EH (cell line): ENCODE data around the gene MTA2.
"Not testable (repeated sequence)": the region's sequence is repeated elsewhere in the genome, so short reads cannot be mapped to it uniquely, and the experiment has no call there.

ENCODE experiments used
- DNase-seq: peaks from one replicate; pipeline ENCODE4 v3.0.0-alpha.2; 2015; ENCODE audit warnings: low read depth

Gene MTA2

DNA sequence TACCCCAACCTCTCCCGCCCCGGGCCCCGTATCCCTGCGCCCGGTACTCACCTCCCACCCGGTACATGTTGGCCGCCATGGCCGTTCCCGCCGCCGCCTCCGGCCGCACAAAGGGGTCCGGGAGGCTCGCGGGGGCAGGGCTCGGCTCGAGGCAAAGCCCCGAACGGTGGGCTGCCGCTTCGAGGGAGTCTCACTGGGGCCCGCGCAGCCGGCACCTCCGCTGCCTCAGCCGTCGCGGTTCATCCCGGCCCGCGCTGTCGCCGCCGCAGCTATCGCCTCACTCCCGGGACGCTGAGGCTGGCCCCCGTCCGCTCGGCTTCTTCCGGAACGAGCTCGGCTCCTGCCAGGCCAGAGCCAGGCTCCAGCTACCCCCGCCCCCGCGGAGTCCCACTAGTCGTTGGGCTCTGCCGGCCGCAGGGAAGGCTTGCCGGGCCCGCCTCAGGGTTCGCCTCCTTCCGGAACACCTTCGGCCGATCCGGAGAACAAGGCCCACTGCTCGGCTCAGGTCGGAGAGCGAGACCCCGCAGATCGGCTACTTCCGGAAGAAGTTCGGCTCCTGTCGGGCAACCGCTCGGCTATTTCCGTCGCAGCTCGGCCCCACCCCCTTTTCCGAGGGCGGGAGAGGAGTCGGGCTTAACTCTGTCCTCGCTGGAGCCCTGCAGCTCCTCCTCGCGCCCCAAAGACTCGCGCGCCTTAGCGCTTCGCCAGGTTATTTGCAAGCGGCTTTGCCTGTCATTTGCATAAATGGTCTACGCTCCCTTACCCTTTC, at the start of gene MTA2:
Gene MTA2 (minus strand): TSS at position 494 of the 769 bp plus-strand sequence. CDS start 415 bp downstream, at position 79.
- DNase-seq = peak; percentile 98

DNA sequence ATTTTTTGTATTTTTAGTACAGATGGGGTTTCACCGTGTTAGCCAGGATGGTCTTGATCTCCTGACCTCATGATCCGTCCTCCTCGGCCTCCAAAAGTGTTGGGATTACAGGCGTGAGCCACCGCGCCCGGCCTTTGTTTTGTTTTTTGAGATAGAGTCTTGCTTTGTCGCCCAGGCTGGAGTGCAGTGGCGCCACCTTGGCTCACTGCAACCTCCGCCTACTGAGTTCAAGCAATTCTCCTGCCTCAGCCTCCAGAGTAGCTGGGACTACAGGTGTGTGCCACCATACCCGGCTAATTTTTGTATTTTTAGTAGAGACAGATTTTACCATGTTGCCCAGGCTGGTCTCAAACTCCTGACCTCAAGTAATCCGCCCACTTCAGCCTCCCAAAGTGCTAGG, 48.6 kb upstream of the MTA2 start:
- DNase-seq = not testable (repeated sequence)

DNA sequence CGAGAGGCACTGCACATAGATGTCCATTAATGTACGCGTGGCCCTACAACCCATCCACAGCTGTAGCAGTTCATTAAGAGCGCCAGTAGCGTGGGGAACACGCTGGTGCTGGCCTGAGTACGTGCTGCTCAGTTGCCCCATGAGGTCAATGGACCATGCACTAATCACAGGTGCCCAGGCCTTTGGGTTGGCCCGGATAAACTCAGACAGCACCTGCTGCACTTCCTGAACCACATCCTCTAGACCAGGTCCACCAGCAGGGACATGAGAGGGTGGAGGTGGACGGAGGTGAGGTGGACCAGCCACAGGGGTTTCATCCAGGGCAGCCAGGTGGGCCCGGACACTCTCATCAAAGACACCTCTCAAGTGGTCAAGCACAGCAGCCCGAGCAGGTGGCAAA, 47.8 kb upstream of the MTA2 start:
- no peak for DNase-seq

DNA sequence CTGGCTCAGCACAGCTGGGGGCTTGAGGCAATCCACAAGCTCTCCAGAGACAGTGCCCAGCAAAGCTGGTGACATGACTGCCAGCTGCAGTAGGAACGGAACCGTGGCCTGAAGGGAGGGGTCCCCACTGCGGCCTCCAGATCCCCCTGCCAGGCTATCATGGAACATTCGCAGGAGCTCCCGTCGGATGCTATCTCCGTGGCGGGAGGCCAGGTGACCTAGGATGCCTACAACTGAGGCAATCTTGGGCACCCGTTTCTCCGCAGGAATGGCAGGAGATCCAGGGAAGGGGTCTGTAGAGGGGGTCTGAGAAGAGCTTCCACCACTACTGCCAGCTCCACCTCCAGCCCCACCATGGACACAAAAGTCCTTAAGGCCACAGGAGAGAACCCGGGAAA, 47.3 kb upstream of the MTA2 start:
- DNase-seq = no peak

DNA sequence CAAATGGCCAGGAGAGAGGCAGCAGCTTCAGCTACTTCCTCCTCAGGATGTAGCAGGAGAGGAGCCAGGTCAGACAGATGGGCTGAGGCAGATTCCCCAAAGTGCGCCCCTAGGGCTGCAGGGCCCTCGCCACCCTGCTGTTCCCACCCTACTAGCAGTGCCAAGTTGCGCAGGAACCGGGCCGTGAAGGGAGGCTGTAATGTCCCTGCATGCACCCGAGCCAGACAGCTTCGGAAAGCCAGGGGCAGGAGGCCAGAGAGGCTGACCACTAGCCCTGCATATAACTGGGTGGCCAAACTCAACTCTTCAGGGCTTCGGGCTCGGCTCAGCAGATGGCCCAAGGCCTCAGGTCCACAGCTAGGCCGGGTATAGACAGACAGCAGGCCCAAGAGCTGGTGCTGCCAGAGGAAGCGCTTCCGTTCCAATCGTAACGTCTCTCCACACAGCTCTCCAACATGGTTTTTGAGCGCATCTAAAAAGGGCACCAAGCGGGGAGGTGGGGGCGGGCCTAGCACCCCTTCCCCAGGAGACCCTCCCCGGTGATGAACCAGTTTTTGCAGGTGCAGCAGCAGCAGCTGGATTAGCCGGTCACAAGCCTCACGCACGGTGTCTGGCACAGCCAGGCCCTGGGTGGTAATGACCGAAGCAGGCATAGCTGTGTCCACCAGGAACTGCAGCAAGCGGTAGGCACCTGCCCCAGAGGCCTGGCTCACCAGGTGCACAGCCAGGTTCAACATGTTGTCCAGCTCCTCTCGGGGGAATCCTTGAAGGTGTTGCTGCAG, 46.7 kb upstream of the MTA2 start:
- DNase-seq = no peak

DNA sequence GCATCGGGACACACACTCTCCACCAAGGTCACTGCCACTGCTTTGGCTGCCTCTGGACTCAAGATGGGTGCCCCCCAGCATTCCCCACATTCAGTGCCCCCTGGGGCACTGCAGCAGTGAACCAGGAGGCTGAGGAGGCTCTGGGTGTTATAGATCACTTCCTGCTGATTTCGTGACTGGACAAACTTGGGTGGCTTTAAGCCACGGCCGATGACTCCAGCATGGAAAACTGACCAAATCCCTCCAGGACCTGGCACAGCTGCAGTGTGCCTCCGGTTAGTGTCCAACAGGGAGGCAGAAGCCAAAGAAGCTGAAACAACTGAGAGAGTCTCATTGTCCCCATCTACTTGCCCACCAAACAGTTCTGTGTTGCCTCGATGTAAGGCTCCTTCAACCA, 45.9 kb upstream of the MTA2 start:
- no peak for DNase-seq

DNA sequence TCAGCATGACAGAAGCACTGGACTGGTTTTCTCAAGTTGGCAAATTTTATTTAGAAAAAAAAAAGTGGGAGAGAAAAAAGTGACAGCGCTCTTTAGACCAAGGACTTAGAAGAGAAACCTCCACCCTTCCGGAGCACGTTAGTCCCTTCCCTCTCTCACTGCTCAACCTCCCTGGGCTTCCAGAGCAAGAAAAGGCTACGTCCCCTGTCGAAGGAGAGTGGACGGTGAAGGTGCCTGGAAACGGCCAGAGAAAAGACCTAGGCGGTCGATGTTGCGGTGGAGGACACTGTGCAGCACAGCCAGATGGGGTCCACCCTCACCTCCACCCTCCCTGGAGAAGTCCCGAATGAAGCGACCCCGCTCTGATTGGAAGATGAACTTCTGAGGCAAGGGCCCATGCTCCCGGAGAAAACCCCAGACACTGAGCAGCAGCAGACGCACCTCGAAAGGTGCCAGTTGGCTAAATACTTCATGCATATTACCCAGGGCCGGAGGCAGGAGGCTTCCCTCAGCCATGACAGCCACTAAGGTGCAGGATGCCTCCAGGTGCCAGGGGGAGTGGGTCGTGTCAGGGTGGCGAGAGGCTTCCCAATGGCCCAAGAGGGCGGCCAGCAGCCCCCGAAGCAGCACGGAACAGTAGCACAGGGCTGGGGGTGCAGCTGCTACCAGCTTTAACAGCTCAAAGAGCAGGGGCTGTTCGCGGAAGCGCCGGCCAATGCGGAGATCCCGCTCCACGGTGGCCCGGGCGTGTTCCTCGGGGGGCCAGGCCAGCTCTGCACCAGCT, 45.4 kb upstream of the MTA2 start:
- no peak for DNase-seq

DNA sequence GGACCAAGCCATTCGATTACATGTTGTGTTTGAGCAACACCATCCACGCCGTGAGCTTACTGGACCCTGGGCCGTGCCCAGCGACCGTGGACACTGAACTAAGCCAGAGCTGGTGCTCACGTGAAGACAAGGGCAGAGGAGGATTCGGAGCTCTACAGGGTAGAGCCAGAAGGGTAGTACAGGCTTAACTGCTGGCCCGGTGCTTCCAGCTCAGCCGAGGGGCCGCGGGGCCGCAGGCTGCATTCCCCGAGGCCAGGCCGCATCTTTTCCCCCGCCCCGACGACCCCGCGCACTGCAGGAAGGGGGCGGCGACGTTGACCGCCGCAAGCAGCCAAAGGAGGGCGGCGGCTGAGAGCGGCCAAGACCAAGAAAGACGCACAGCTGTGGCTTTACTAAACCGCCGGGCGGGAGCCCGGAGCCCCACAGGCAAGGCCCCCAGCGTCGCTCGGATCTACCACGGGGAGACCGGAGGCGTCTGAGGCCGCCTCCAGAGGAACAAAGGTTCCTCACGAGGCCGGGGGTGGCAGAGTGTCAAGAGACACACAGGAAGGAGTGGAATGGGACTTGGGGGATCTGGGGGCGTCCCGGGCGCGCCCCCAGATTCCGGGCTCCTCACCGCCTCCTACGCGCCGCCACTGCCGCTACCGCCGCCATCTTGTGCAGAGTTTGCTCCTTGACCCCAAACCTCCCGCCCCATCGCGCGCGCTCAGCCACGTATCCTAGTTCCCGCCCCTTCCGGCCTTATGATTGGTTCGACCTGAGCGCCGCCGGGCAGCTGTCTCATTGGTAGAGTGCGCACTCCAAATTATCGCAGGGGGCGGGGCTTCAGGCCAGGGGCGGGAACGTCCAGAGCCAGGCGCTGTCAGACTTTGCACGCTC, 44.5 kb upstream of the MTA2 start, which contains the start of gene GANAB:
Gene GANAB (minus strand): TSS at position 668 of the 879 bp plus-strand sequence. CDS start 14 bp downstream, at position 654.
- DNase-seq = peak; percentile 98

DNA sequence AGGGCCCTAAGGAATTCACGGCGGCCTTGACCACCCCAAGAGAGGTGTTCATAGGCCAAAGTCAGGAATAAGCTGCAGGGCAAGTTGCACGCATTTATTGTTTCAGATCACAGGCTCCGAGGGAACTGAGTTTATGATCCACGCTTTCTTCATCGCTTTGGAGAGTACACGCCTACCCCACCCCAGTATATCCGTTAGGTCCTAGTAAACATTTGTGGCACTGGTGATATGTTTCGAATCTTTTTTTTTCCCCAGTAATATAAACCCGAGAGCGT, 43.9 kb upstream of the MTA2 start:
- no peak for DNase-seq

DNA sequence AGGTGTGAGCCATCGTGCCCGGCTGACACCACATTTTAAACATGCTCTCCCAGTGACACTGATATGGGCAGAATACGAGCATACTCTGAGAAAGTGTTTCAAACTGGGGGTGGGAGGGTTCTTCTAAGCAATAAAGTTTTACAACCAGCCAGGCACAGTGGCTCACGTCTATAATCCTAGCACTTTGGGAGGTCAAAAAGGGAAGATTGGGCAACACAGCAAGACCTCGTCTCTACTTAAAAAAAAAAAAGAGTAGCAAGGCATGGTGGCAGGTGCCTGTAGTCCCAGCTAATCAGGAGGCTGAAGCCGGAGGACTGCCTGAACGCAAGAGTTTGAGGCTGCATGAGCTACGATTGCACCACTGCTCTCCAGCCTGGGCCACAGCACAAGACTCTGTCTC, 42.6 kb upstream of the MTA2 start:
- no peak for DNase-seq

DNA sequence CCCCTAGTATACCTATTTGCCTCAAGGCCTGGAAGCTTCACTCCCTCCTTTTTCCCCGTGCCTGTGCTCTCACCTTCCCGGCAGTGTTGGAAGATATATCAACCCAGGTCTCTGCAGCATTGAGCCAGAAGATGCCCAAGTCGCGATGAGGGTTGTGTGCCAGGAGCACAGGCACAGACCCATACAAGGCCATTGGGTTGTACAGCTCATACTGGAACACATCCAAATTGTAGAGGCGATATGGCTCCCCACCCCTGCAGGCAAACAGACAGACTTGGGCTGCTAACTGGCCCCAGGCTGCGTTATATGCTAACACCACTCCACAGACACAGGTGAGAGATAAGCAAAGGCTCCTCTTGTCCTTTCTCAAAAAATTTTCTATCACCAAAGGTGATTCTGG, 30.8 kb upstream of the MTA2 start:
- DNase-seq = no peak

DNA sequence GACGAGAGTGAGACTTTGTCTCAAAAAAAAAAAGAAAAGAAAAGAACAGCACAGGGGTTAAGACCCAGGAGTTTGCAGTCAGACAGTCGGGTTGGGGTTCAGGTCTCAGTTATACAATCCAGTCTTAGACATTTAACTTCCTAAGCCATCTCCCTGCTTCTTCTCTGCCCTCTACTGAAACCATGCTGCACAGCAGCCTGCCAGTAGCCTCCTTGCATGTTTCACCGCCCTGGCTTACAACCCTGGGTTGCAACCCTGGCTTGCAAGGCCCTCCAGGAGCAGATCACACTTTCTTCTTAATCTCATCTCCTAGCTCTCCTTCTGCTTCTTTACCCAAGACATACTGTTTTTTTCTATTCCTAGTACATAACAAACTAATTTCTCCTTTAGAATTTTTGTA, 26.0 kb upstream of the MTA2 start:
- DNase-seq = no peak

DNA sequence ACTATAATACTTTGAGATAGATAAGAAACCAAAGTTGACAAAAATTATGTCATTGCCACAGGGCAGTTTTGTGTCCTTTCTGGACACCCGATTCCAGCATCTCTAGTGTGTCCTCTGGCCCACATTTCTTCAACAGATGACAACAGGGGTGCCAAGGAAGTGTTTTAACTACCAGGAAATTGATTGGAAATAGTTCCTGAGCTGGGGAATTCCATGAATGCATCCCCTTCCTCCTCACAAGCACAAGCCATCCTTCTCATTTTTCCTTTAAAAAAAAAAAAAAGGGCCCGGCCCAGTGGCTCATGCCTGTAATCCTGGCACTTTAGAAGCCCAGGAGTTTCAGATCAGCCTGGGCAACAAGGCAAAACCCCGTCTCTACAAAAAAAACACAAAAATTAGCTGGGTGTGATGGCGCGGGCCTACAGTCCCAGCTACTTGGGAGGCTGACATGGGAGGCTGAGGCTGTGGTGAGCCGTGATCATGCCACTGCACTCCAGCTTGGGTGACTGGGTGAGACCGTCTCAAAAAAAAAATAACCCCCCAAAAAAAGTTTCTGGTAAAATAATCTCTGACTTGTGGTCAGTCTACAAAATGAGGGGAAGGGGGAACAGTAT, 20.9 kb upstream of the MTA2 start:
- DNase-seq = no peak

DNA sequence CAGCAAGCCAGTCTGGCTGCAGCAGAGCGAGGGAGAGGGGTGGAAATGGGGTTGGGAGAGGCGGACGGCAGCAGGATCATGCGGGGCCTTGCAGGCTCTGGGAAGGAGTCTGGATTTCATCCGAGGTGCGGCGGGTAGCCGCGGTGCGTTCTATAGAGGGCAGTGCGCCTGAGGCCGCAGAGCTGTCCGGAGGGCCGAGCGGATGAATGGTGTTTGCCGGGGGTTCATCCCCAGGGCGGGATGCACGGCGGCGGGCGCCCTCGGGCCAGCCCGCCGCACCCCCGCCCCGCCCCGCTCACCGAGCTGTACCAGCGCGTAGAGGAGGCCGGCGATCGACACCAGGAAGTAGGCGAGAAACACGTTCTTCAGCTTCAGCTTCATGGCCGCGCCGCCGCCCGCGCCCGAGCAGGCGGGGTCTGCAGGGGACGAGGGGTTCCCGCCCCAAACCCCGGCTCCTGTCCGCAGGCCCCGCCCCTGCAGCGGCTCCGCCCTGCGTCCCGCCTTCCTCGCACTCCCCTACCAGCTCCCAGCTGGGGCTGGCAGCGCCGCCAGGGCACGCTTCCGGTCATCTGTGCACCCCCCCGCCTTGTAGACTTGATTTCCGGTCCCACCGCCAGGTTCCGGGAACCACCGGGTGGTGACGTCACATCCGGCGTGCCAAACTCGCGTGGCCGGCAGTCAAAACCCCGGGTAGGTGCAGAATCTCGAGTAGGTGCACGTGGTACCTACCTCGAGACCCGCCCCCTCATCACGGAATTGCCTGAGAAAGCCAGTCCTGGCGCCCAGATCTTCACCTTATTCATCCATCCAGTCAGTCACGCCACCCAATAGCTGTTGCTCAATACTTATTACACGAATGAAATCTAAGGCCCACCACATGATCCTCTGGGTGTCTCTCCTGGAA, 20.2 kb upstream of the MTA2 start, which contains the start of gene B3GAT3:
Gene B3GAT3 (minus strand): TSS at position 420 of the 904 bp plus-strand sequence. CDS start 39 bp downstream, at position 381.
- DNase-seq = peak; percentile 99

DNA sequence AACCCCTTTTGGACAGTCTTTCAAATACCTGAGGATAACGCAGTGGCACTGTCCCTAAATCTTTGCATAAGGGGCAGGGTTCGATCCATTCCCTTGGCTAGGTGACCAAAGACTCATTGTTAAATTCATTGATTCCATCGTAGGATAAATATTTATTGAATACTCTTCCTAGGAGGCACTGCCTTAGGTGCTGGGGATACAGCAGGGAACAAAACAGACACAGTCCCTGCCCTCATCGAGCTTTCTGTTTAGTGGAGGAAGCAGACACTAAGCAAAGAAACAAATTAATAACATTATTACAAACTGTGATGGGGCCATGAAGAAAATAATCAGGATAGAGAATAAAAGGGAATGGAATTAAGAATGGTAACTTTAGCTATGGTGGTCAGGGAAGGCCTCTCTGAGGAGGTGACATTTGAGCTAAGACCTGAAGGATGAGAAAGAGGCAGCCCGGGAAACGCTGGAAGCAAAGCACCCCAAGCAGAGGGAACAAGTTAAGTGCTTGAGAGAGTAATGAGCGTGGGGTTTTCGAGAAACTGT, 19.4 kb upstream of the MTA2 start:
- DNase-seq = no peak

DNA sequence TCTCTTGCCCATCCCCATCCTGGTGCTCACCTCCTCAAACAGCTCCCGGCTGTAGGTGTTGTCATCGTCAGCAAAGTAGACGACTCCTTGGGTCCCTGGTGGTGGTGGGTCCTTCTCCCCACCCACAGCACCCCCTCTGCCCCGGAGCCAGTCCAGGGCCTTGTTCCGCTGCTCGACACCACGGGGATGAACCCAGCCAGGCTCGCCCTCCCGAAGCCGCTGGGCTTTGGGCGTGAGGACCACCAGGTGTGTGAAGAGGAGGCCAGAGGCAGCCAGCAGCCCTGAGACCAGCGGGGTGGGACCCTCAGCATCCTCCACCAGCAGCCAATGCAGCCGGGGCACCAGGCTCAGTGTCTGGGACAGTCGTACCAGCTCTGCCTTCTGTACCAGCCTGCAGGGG, 15.3 kb upstream of the MTA2 start:
- not testable (repeated sequence) for DNase-seq

DNA sequence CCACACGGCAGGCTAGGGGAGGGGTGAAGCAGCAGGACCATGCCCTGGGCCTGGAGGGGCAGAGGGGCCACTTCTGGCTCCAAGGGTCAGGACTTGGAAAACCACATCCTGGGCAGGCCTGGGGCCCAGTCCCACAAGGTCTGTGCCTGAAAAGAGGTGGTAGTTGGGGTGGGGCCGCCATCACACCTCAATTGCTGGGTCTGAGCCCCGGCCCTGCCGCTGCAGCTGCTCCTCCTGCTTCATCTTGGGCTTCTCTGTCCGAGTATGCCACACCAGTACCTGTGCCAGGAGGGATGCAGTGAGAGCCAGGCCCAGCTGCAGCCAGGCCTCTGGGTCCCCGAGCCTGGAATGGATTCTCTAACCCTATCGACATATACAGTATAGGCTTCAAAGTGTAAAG, 13.9 kb upstream of the MTA2 start:
- no peak for DNase-seq

DNA sequence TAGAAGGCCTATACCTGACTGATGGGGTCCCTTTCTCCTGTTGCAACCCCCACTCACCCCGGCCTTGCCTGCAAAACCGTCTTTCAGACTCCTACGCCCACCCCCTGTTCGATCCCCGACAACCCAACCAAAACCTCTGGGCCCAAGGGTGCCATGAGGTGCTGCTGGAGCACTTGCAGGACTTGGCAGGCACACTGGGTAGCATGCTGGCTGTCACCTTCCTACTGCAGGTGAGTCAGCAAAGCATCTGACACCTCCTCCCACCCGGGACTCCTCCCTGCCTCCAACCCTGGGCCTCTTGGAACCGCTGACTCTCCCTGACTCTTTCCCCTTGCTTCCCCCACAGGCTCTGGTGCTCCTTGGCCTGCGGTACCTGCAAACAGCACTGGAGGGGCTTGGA, 12.6 kb upstream of the MTA2 start:
- no peak for DNase-seq

DNA sequence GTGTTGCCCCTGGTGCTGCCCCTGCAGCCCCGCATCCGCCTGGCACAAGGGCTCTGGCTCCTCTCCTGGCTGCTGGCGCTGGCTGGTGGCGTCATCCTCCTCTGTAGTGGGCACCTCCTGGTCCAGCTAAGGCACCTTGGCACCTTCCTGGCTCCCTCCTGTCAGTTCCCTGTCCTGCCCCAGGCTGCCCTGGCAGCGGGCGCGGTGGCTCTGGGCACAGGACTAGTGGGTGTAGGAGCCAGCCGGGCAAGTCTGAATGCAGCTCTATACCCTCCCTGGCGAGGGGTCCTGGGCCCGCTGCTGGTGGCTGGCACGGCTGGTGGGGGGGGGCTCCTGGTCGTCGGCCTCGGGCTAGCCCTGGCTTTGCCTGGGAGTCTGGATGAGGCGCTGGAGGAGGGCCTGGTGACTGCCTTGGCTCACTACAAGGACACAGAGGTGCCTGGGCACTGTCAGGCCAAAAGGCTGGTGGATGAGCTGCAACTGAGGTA, 11.7 kb upstream of the MTA2 start:
- DNase-seq = no peak
